ENCODE measurements around the gene UTP25. TPM values are rescaled to one million over a fixed set of nuclear protein-coding genes. Genes with fewer than 3 reads are reported as not detected.
A peak's percentile ranks its signal among the peaks of the same experiment; 100 is the strongest.
"Not testable (repeated sequence)": the region's sequence is repeated elsewhere in the genome, so short reads cannot be mapped to it uniquely, and the experiment has no call there.

The UTP25 gene
- 14.0 and 15.3 TPM in 2 replicates for total RNA-seq (2014; rRNA removed; shearing (Covaris generic))

- peak; percentile 98 for DNase-seq (ENCODE audit: low read depth)
Observed at GRCh38 chr1:209827384-209828262, at the start of gene UTP25. Gene UTP25, plus strand, starts transcription at chr1:209827972. Its CDS starts 92 bp downstream, at chr1:209828064.

- no peak for DNase-seq (ENCODE audit: low read depth)
Observed at GRCh38 chr1:209778102-209778501, 49.7 kb upstream of the UTP25 start.

GRCh38 chr1:209780268-209780667 is 47.5 kb upstream of the UTP25 start:
- DNase-seq (ENCODE audit: low read depth), result no peak

- no peak for DNase-seq (ENCODE audit: low read depth)
Observed at GRCh38 chr1:209783386-209783785, 44.4 kb upstream of the UTP25 start.

GRCh38 chr1:209784265-209785169 is 43.3 kb upstream of the UTP25 start, which contains the start of gene C1orf74:
Gene C1orf74, minus strand, starts transcription at chr1:209784559. Its CDS starts 925 bp downstream, at chr1:209783634.
- peak; percentile 99 for DNase-seq (ENCODE audit: low read depth)

GRCh38 chr1:209785592-209785991 is 42.2 kb upstream of the UTP25 start:
- DNase-seq (ENCODE audit: low read depth), result no peak

- no peak for DNase-seq (ENCODE audit: low read depth)
Observed at GRCh38 chr1:209786146-209786545, 41.6 kb upstream of the UTP25 start.

- no peak for DNase-seq (ENCODE audit: low read depth)
Observed at GRCh38 chr1:209787551-209787950, 40.2 kb upstream of the UTP25 start.

- DNase-seq (ENCODE audit: low read depth), result no peak
Observed at GRCh38 chr1:209789245-209789644, 38.5 kb upstream of the UTP25 start.

GRCh38 chr1:209790286-209791193 is 37.2 kb upstream of the UTP25 start:
- no peak for DNase-seq (ENCODE audit: low read depth)

- DNase-seq (ENCODE audit: low read depth), result no peak
Observed at GRCh38 chr1:209791920-209792319, 35.9 kb upstream of the UTP25 start.

- DNase-seq (ENCODE audit: low read depth), result not testable (repeated sequence)
Observed at GRCh38 chr1:209793711-209794110, 34.1 kb upstream of the UTP25 start.

GRCh38 chr1:209797978-209798639 is 29.7 kb upstream of the UTP25 start:
- DNase-seq (ENCODE audit: low read depth), result no peak

GRCh38 chr1:209800984-209801834 is 26.6 kb upstream of the UTP25 start:
- no peak for DNase-seq (ENCODE audit: low read depth)

- no peak for DNase-seq (ENCODE audit: low read depth)
Observed at GRCh38 chr1:209802117-209802779, 25.5 kb upstream of the UTP25 start.

GRCh38 chr1:209802780-209803152 is 25.0 kb upstream of the UTP25 start:
- no peak for DNase-seq (ENCODE audit: low read depth)

GRCh38 chr1:209803568-209803967 is 24.2 kb upstream of the UTP25 start:
- no peak for DNase-seq (ENCODE audit: low read depth)

- DNase-seq (ENCODE audit: low read depth), result no peak
Observed at GRCh38 chr1:209805341-209805781, 22.4 kb upstream of the UTP25 start.
